IMR-90 (cell line): ENCODE results near the gene ABCB9. TPM values are rescaled to one million over a fixed set of nuclear protein-coding genes. Genes with fewer than 3 reads are reported as not detected.

Source experiments
- ATAC-seq: fragments of 200-7000 bp; cut with Tn5 transposase; 2 replicates; pipeline ENCODE4 v1.9.1; 2020; ENCODE audit warnings: low read depth, mild to moderate bottlenecking, moderate library complexity
- BruUV-seq: library from RNA; stranded (reverse); fragments of 400-500 nt; replicated peaks from 2 replicates; lab custom pipeline; 2021; lab: Mats Ljungman, UMichigan
- CTCF ChIA-PET: fragments of 300-600 bp; formaldehyde crosslinking; extraction: SDS; loops from one replicate; lab custom pipeline; 2021; ENCODE audit warnings: antibody characterized with exemption; lab: Yijun Ruan, JAX
- POLR2A ChIA-PET: fragments of 300-600 bp; sonication (Branson Sonifier 250); formaldehyde crosslinking; loops from one replicate; lab custom pipeline; 2022; ENCODE audit warnings: antibody characterized with exemption; ENCODE audit not compliant: unreplicated experiment; lab: Charles Lee
- DNase-seq: peaks from one replicate; pipeline ENCODE4 v3.0.0; 2013
- H2AFZ ChIP-seq: replicated peaks from 2 replicates; pipeline ENCODE3; 2013; ENCODE audit warnings: low read length, mild to moderate bottlenecking; ENCODE audit not compliant: poor library complexity
- H2AK5ac ChIP-seq: 2 replicates; pipeline ENCODE4 v1.6.1; 2013; ENCODE audit warnings: low read depth, low read length, inconsistent platforms
- H2AK9ac ChIP-seq: replicated peaks from 2 replicates; pipeline ENCODE3; 2013; ENCODE audit warnings: mild to moderate bottlenecking, low read depth, low read length, moderate library complexity; ENCODE audit not compliant: poor library complexity
- H2BK120ac ChIP-seq: 2 replicates; pipeline ENCODE4 v1.6.1; 2013; ENCODE audit warnings: low read depth, low read length, inconsistent platforms
- H2BK15ac ChIP-seq: 3 replicates; pipeline ENCODE4 v1.6.1; 2013; ENCODE audit warnings: low read depth, low read length, inconsistent platforms
- H2BK20ac ChIP-seq: 2 replicates; pipeline ENCODE4 v1.6.1; 2013; ENCODE audit warnings: low read depth, mild to moderate bottlenecking, inconsistent platforms, low read length, moderate library complexity
- H2BK5ac ChIP-seq: 2 replicates; pipeline ENCODE4 v1.6.1; 2013; ENCODE audit warnings: mild to moderate bottlenecking, low read depth, low read length, inconsistent platforms; ENCODE audit not compliant: poor library complexity, severe bottlenecking
- H3K14ac ChIP-seq: replicated peaks from 2 replicates; pipeline ENCODE4 v1.6.1; 2013; ENCODE audit warnings: low read depth, low read length, inconsistent platforms
- H3K18ac ChIP-seq: 2 replicates; pipeline ENCODE4 v1.6.1; 2013; ENCODE audit warnings: low read depth, low read length, control low read depth
- H3K23ac ChIP-seq: 2 replicates; pipeline ENCODE4 v1.6.1; 2013; ENCODE audit warnings: low read depth, low read length, inconsistent platforms
- H3K27ac ChIP-seq: 2 replicates; pipeline ENCODE4 v1.5.1; 2013; ENCODE audit warnings: mild to moderate bottlenecking, control low read depth, low read length; ENCODE audit not compliant: insufficient read depth
- H3K27me3 ChIP-seq: 2 replicates; pipeline ENCODE4 v1.6.1; 2013; ENCODE audit warnings: low read length; ENCODE audit not compliant: control insufficient read depth, insufficient read depth
- H3K36me3 ChIP-seq: 2 replicates; pipeline ENCODE4 v1.6.1; 2013; ENCODE audit warnings: low read length, mixed read lengths; ENCODE audit not compliant: control insufficient read depth, insufficient read depth
- H3K4ac ChIP-seq: 2 replicates; pipeline ENCODE4 v1.6.1; 2013; ENCODE audit warnings: low read depth, low read length, inconsistent platforms
- H3K4me1 ChIP-seq: 2 replicates; pipeline ENCODE4 v1.6.1; 2013; ENCODE audit warnings: low read length, mixed read lengths; ENCODE audit not compliant: control insufficient read depth, insufficient read depth
- H3K4me2 ChIP-seq: 2 replicates; pipeline ENCODE4 v1.6.1; 2013; ENCODE audit warnings: low read depth, mild to moderate bottlenecking, control low read depth, low read length, moderate library complexity
- H3K4me3 ChIP-seq: 2 replicates; pipeline ENCODE4 v1.5.1; 2013; ENCODE audit warnings: low read depth, mild to moderate bottlenecking, control low read depth, low read length, moderate library complexity; ENCODE audit not compliant: insufficient read depth
- H3K56ac ChIP-seq: 2 replicates; pipeline ENCODE4 v1.6.1; 2013; ENCODE audit warnings: low read length, inconsistent platforms; ENCODE audit not compliant: insufficient read depth; ENCODE audit errors: extremely low read depth
- H3K79me1 ChIP-seq, 2 experiments: 2 replicates each; pipeline ENCODE4 v1.6.1; 2013; ENCODE audit warnings: low read length in 2 of 2, inconsistent platforms in 1 of 2, low read depth in 1 of 2
- H3K9ac ChIP-seq: 2 replicates; pipeline ENCODE4 v1.6.1; 2013; ENCODE audit warnings: low read depth, low read length, control low read depth
- H3K9me1 ChIP-seq: 2 replicates; pipeline ENCODE4 v1.6.1; 2013; ENCODE audit warnings: low read length, inconsistent platforms; ENCODE audit not compliant: insufficient read depth
- H3K9me3 ChIP-seq: 2 replicates; pipeline ENCODE4 v1.6.1; 2013; ENCODE audit warnings: low read length; ENCODE audit not compliant: control insufficient read depth, insufficient read depth
- H4K20me1 ChIP-seq: 2 replicates; pipeline ENCODE4 v1.6.1; 2013; ENCODE audit warnings: low read length, inconsistent platforms; ENCODE audit not compliant: insufficient read depth
- H4K5ac ChIP-seq: 2 replicates; pipeline ENCODE4 v1.6.1; 2013; ENCODE audit warnings: mild to moderate bottlenecking, low read depth, low read length, control low read depth
- H4K8ac ChIP-seq, 2 experiments: 2 replicates each; pipeline ENCODE4 v1.6.1; 2013; ENCODE audit warnings: low read depth in 2 of 2, low read length in 2 of 2, control low read depth in 1 of 2, inconsistent platforms in 1 of 2
- H4K91ac ChIP-seq: 2 replicates; pipeline ENCODE4 v1.6.1; 2013; ENCODE audit warnings: low read depth, low read length, inconsistent platforms; ENCODE audit not compliant: insufficient read depth
- CEBPB ChIP-seq: IDR thresholded peaks from 2 replicates; pipeline ENCODE4 v1.6.1; 2012; ENCODE audit warnings: low read depth, low read length, improper control_type of control experiment
- MAFK ChIP-seq: IDR thresholded peaks from 2 replicates; pipeline ENCODE4 v1.6.1; 2012; ENCODE audit warnings: low read depth, low read length, improper control_type of control experiment
- POLR2A ChIP-seq: IDR thresholded peaks from 2 replicates; pipeline ENCODE4 v1.6.1; 2012; ENCODE audit warnings: mild to moderate bottlenecking, low read depth, low read length
- USF2 ChIP-seq: fragments of 150-350 bp; IDR thresholded peaks from 2 replicates; pipeline ENCODE4 v1.6.1; 2017; ENCODE audit warnings: mild to moderate bottlenecking, antibody characterized with exemption, low read length, low read depth
- WGBS, 2 experiments: methylation state at CpG; one replicate each; pipeline versions ENCODE4 v1.1.5 to v1.1.7; 2013; ENCODE audit warnings: missing lambda C conversion rate in 2 of 2; ENCODE audit not compliant: insufficient read length in 1 of 2; ENCODE audit errors: extremely low coverage in 2 of 2; 5-methylcytosine and 5-hydroxymethylcytosine counted together
- dilution Hi-C: fragments of 300-500 bp; cut with HindIII; formaldehyde crosslinking; loops from one replicate; pipeline ENCODE4 v1.14.3; 2018; ENCODE audit warnings: low sequenced_read_pairs; ENCODE audit not compliant: unreplicated experiment
- in situ Hi-C: fragments of 300-500 bp; cut with MboI; formaldehyde crosslinking; loops from 3 replicates; pipeline ENCODE4 v1.14.3; 2019; ENCODE audit warnings: low sequenced_read_pairs, inconsistent platforms, mixed read lengths
- intact Hi-C: fragments of 100-400 bp; cut with micrococcal nuclease; formaldehyde crosslinking; loops from 2 replicates; pipeline ENCODE4 v1.10.0; 2022
- polyA plus RNA-seq, 3 experiments: library from polyadenylated mRNA; depleted of rRNA; stranded (reverse); fragments of >200 nt; gene quantifications; 2 replicates each; pipeline ENCODE4 v1.2.3, GENCODE V29; 2012; ENCODE audit warnings: low replicate concordance in 1 of 3
- total RNA-seq: library from RNA; depleted of rRNA; stranded (reverse); fragments of >200 nt; gene quantifications from 2 replicates; pipeline ENCODE4 v1.2.3, GENCODE V29; 2012

ABCB9 gene
- total and polyA plus RNA-seq, 2 of the 4 experiments (the other 2 are of a cell fraction) = 5.6 to 8.3 TPM

- TF ChIP-seq POLR2A (no peak), CEBPB (no peak), USF2 (no peak), MAFK (no peak)
- ChIA-PET POLR2A (no interaction called here), CTCF (no interaction called here)
- Histone ChIP-seq H2BK15ac (no peak overlapping the region), H3K79me1 (no peaks in the 10 kb centered on the region), H4K20me1 (no peaks in the 10 kb centered on the region; the same call in 1 of the 2 replicates), H3K36me3 (peaks cover 38% of the 10 kb centered on the region), H2AK9ac (no peak overlapping the region), H3K27me3 (no peaks in the 10 kb centered on the region), H2AFZ (no peak overlapping the region), H4K8ac (no peak overlapping the region), H3K4me2 (no peak overlapping the region), H3K56ac (no peak overlapping the region), H2BK5ac (no peak overlapping the region), H3K9me1 (no peaks in the 10 kb centered on the region), H3K27ac (no peak overlapping the region), H3K23ac (no peak overlapping the region), H3K9me3 (no peaks in the 10 kb centered on the region), H2BK120ac (no peak overlapping the region), H2BK20ac (no peak overlapping the region), H4K91ac (no peak overlapping the region), H3K4ac (no peak overlapping the region), H3K4me1 (no peaks in the 10 kb centered on the region), H4K5ac (no peak overlapping the region), H3K18ac (no peak overlapping the region), H2AK5ac (no peak overlapping the region), H3K14ac (no peak overlapping the region), H3K9ac (no peak overlapping the region), H3K4me3 (no peak overlapping the region)
- BruUV-seq = no TSS peak
- dilution Hi-C loops (loop anchor here (25.0 kb wide), 1 partner anchor 241 kb away; the partner anchor contains the start of genes MPHOSPH9 and MTRFR), intact Hi-C loops (no loop called here), in situ Hi-C loops (no loop called here)
- DNase-seq (no peak), ATAC-seq (no peak)
- WGBS, 2 experiments = 93% methylated on average over 5 of the region's 7 CpGs; no CpG with 5 or more reads in 1 of the 2 experiments
Measured at GRCh38 chr12:122996188-122996601, 29.9 kb upstream of the ABCB9 start.
